HG03520 (cell line): Measurements from ENCODE around the gene UQCR10.
A peak's percentile ranks its signal among the peaks of the same experiment; 100 is the strongest.

Experiments used
- ATAC-seq: cut with Tn5 transposase; IDR thresholded peaks from one replicate; pipeline ENCODE4 v1.9.1; 2021; ENCODE audit warnings: mild to moderate bottlenecking, moderate library complexity; ENCODE audit not compliant: unreplicated experiment

The UQCR10 gene

GRCh38 chr22:29767171-29768051, at the start of gene UQCR10:
Gene UQCR10, plus strand, starts transcription at chr22:29767369. Its CDS starts 30 bp downstream, at chr22:29767399.
- peak; percentile 57 for ATAC-seq

- no peak for ATAC-seq
These were observed 49.4 kb upstream of the UQCR10 start for GRCh38 chr22:29717789-29718188.

- ATAC-seq, result no peak
These were observed 47.9 kb upstream of the UQCR10 start for GRCh38 chr22:29718949-29719898.

- no peak for ATAC-seq
These were observed 47.1 kb upstream of the UQCR10 start, which contains the start of gene CABP7 for GRCh38 chr22:29719899-29720645. Gene CABP7, plus strand, starts transcription at chr22:29720003. Its CDS starts 422 bp downstream, at chr22:29720425.

GRCh38 chr22:29720811-29721323, 46.3 kb upstream of the UQCR10 start:
- ATAC-seq, result no peak

GRCh38 chr22:29722151-29722550, 45.0 kb upstream of the UQCR10 start:
- no peak for ATAC-seq

GRCh38 chr22:29722587-29722986, 44.6 kb upstream of the UQCR10 start:
- ATAC-seq, result no peak

GRCh38 chr22:29723766-29724165, 43.4 kb upstream of the UQCR10 start:
- no peak for ATAC-seq

- no peak for ATAC-seq
These were observed 42.3 kb upstream of the UQCR10 start for GRCh38 chr22:29724843-29725242.

GRCh38 chr22:29726106-29726505, 41.1 kb upstream of the UQCR10 start:
- ATAC-seq, result no peak

GRCh38 chr22:29726512-29727130, 40.5 kb upstream of the UQCR10 start:
- no peak for ATAC-seq

- ATAC-seq, result no peak
These were observed 40.0 kb upstream of the UQCR10 start for GRCh38 chr22:29727131-29727523.

GRCh38 chr22:29729161-29729560, 38.0 kb upstream of the UQCR10 start:
- ATAC-seq, result no peak

GRCh38 chr22:29731058-29731850, 35.9 kb upstream of the UQCR10 start:
- ATAC-seq, result no peak

- no peak for ATAC-seq
These were observed 34.3 kb upstream of the UQCR10 start for GRCh38 chr22:29732883-29733282.

GRCh38 chr22:29733362-29734201, 33.6 kb upstream of the UQCR10 start:
- ATAC-seq, result no peak

- ATAC-seq, result no peak
These were observed 32.8 kb upstream of the UQCR10 start for GRCh38 chr22:29734406-29734805.

- ATAC-seq, result no peak
These were observed 32.3 kb upstream of the UQCR10 start for GRCh38 chr22:29734838-29735237.
